K562 (cell line): ENCODE measurements around the gene WIF1. TPM values are rescaled to one million over a fixed set of nuclear protein-coding genes. Genes with fewer than 3 reads are reported as not detected.

Experiments used
- ATAC-seq: fragments of 200-7000 bp; cut with Tn5 transposase; 3 replicates; pipeline ENCODE4 v1.9.1; 2020; ENCODE audit warnings: moderate library complexity
- BruUV-seq: library from RNA; stranded (reverse); fragments of 400-500 nt; replicated peaks from 2 replicates; lab custom pipeline; 2021; lab: Mats Ljungman, UMichigan
- CTCF ChIA-PET: fragments of 300-600 bp; formaldehyde crosslinking; extraction: SDS; loops from one replicate; lab custom pipeline; 2021; ENCODE audit warnings: low intra/inter-chr PET ratio; lab: Yijun Ruan, JAX
- POLR2A ChIA-PET: fragments of 300-600, 350-650 bp; sonication (Branson Sonifier 250); formaldehyde crosslinking; extraction: SDS; loops from one replicate; lab custom pipeline; 2021; ENCODE audit warnings: antibody characterized with exemption, inconsistent platforms; lab: Yijun Ruan, JAX
- DNase-seq, 4 experiments: peaks; one replicate each; pipeline versions ENCODE4 v3.0.0 to v3.0.0-alpha.2; 2011 to 2018; ENCODE audit warnings: low spot score in 3 of 4, mixed read lengths in 3 of 4; ENCODE audit errors: extremely low read depth in 1 of 4
- FAIRE-seq: peaks from 2 replicates; lab custom pipeline; 2011; peaks lifted over from hg19 to GRCh38; lab: Jason Lieb, UNC
- H2AFZ ChIP-seq: 2 replicates; pipeline ENCODE4 v1.6.0; 2011; ENCODE audit warnings: low read depth, low read length, control low read depth, inconsistent platforms
- H3K27ac ChIP-seq: fragments of 200-600 bp; 3 replicates; pipeline ENCODE4 v1.8.0; 2011; ENCODE audit warnings: low read depth, mild to moderate bottlenecking, control low read depth, inconsistent platforms, low read length, moderate library complexity, mixed read lengths; ENCODE audit errors: extremely low read depth
- H3K27me3 ChIP-seq, 2 experiments: fragments of 300-600 bp in 1 of 2; 2 replicates in 1 of 2; 3 replicates in 1 of 2; pipeline versions ENCODE4 v1.6.0 to v1.8.0; 2011; ENCODE audit warnings: inconsistent platforms in 2 of 2, low read length in 2 of 2, mild to moderate bottlenecking in 1 of 2, mixed read lengths in 1 of 2, moderate library complexity in 1 of 2; ENCODE audit not compliant: control insufficient read depth in 2 of 2, insufficient read depth in 2 of 2
- H3K36me3 ChIP-seq: fragments of 300-600 bp; 3 replicates; pipeline ENCODE4 v1.8.0; 2011; ENCODE audit warnings: mild to moderate bottlenecking, low read length, inconsistent platforms; ENCODE audit not compliant: control insufficient read depth, insufficient read depth
- H3K4me1 ChIP-seq, 2 experiments: fragments of 200-600 bp in 1 of 2; replicated peaks in 1 of 2; 2 replicates in 1 of 2; 3 replicates in 1 of 2; pipeline versions ENCODE4 v1.5.1 to v1.8.0; 2011; ENCODE audit warnings: inconsistent platforms in 2 of 2, low read length in 2 of 2, mild to moderate bottlenecking in 1 of 2, mixed read lengths in 1 of 2, moderate library complexity in 1 of 2; ENCODE audit not compliant: control insufficient read depth in 2 of 2, insufficient read depth in 2 of 2
- H3K4me2 ChIP-seq: 2 replicates; pipeline ENCODE4 v1.6.1; 2011; ENCODE audit warnings: low read length, control low read depth, inconsistent platforms, mixed read lengths; ENCODE audit not compliant: insufficient read depth
- H3K4me3 ChIP-seq: fragments of 200-600 bp; sonication (generic), shearing (Covaris generic); 2 replicates; pipeline ENCODE4 v1.5.1; 2016; ENCODE audit warnings: control low read depth, inconsistent platforms
- H3K79me2 ChIP-seq: fragments of 200-600 bp; 3 replicates; pipeline ENCODE4 v1.8.0; 2011; ENCODE audit warnings: low read length, inconsistent platforms; ENCODE audit not compliant: control insufficient read depth, insufficient read depth
- H3K9ac ChIP-seq, 2 experiments: 2 replicates each; pipeline versions ENCODE4 v1.6.0 to v1.6.1; 2011; ENCODE audit warnings: low read depth in 2 of 2, low read length in 2 of 2, control low read depth in 1 of 2, inconsistent platforms in 1 of 2, mild to moderate bottlenecking in 1 of 2, mixed read lengths in 1 of 2; ENCODE audit not compliant: insufficient read depth in 1 of 2
- H3K9me1 ChIP-seq: one replicate; pipeline ENCODE4 v1.6.0; 2011; ENCODE audit warnings: inconsistent platforms, mild to moderate bottlenecking, low read length, moderate library complexity; ENCODE audit not compliant: control insufficient read depth, insufficient read depth
- H3K9me3 ChIP-seq: replicated peaks from 2 replicates; pipeline ENCODE4 v1.5.1; 2011; ENCODE audit warnings: low read depth, low read length, inconsistent platforms; ENCODE audit not compliant: control insufficient read depth, insufficient read depth
- H4K20me1 ChIP-seq: replicated peaks from 2 replicates; pipeline ENCODE4 v1.6.1; 2011; ENCODE audit warnings: low read length, inconsistent platforms, mixed read lengths; ENCODE audit not compliant: control insufficient read depth, insufficient read depth
- EGR1 ChIP-seq: fragments of 450-650 bp; conservative IDR thresholded peaks from 2 replicates; pipeline ENCODE4 v1.6.1; 2017; ENCODE audit warnings: mild to moderate bottlenecking
- FUS ChIP-seq: fragments of 200-400 bp; formaldehyde crosslinking; optimal IDR thresholded peaks from 2 replicates; pipeline ENCODE3; 2017; ENCODE audit warnings: low read depth, low read length
- HDAC1 ChIP-seq, 2 experiments: fragments of 450-650 bp; IDR thresholded peaks; 2 replicates each; pipeline ENCODE4 v1.6.1; 2016 to 2017; ENCODE audit warnings: inconsistent platforms in 1 of 2, mild to moderate bottlenecking in 1 of 2, moderate library complexity in 1 of 2
- LARP7 ChIP-seq: fragments of 450-650 bp; IDR thresholded peaks from 2 replicates; pipeline ENCODE4 v1.6.1; 2016
- RBM22 ChIP-seq: fragments of 200-400 bp; formaldehyde crosslinking; IDR thresholded peaks from 2 replicates; pipeline ENCODE4 v1.6.1; 2018; ENCODE audit warnings: low read length, low read depth; ENCODE audit not compliant: poor library complexity, severe bottlenecking
- SIN3A ChIP-seq, 2 experiments: fragments of 150-350 bp in 1 of 2; IDR thresholded peaks; 2 replicates each; pipeline ENCODE4 v1.6.1; 2011 to 2016; ENCODE audit warnings: borderline replicate concordance in 2 of 2, low read depth in 2 of 2, low read length in 2 of 2, mild to moderate bottlenecking in 2 of 2, moderate library complexity in 2 of 2; ENCODE audit not compliant: control insufficient read depth in 1 of 2
- TCF3 ChIP-seq: sonication (generic); formaldehyde crosslinking; IDR thresholded peaks from 2 replicates; pipeline ENCODE4 v1.4.0; 2020; ENCODE audit warnings: mild to moderate bottlenecking, missing genetic modification reagents
- ZNF232 ChIP-seq: sonication (generic); formaldehyde crosslinking; IDR thresholded peaks from 2 replicates; pipeline ENCODE4 v1.8.0; 2022; ENCODE audit warnings: mild to moderate bottlenecking, missing genetic modification reagents
- WGBS: fragments of 100-300 bp; shearing (Covaris generic); methylation state at CpG from one replicate; pipeline ENCODE4 v1.1.6; 2016; ENCODE audit warnings: low coverage, mixed read lengths; ENCODE audit not compliant: insufficient coverage; ENCODE audit errors: missing lambda C conversion rate; 5-methylcytosine and 5-hydroxymethylcytosine counted together
- in situ Hi-C: fragments of 300-500 bp; cut with MboI; formaldehyde crosslinking; loops from 4 replicates; pipeline ENCODE4 v1.15.0; 2018; ENCODE audit warnings: inconsistent platforms, mixed read lengths
- intact Hi-C: fragments of 100-400 bp; cut with micrococcal nuclease; formaldehyde crosslinking; loops from 2 replicates; pipeline ENCODE4 v1.14.2; 2022
- polyA plus RNA-seq, 8 experiments: library from polyadenylated mRNA; depleted of rRNA in 4 of 8; stranded (reverse) in 5 of 8; unstranded in 3 of 8; fragments of >200 nt; fragmentation: Nextera tagmentation in 2 of 8; fragmentation: Illumina TruSeq in 1 of 8; extraction: Ambion mirVana in 2 of 8; extraction: Trizol in 1 of 8; gene quantifications; 2 replicates each; pipeline versions ENCODE4 v1.2.1 to v1.2.3, GENCODE V29; 2011 to 2014; ENCODE audit warnings: inconsistent platforms in 1 of 8, missing spikeins in 1 of 8
- total RNA-seq, 7 experiments: library from RNA; depleted of rRNA in 6 of 7; stranded (reverse); fragments of >200 nt in 6 of 7; fragmentation: Illumina TruSeq in 2 of 7; extraction: Trizol in 2 of 7; gene quantifications; 2 replicates each; pipeline versions ENCODE4 v1.2.1 to v1.2.3, GENCODE V29; 2011 to 2021; ENCODE audit warnings: low replicate concordance in 1 of 7
- TF ChIP-seq, protein P1 (sequence below): fragments of 150-350 bp; IDR thresholded peaks from 2 replicates; pipeline ENCODE4 v1.6.1; 2014; ENCODE audit warnings: low read depth, mild to moderate bottlenecking, low read length, borderline replicate concordance
- TF ChIP-seq, protein P2 (sequence below): fragments of 450-650 bp; IDR thresholded peaks from 2 replicates; pipeline ENCODE4 v1.6.1; 2016
- TF ChIP-seq, protein P3 (sequence below): IDR thresholded peaks from 2 replicates; pipeline ENCODE4 v1.6.1; 2011; ENCODE audit not compliant: insufficient read length; ENCODE audit errors: extremely low read depth

The WIF1 gene
- total and polyA plus RNA-seq, 9 of the 15 experiments (the other 6 are each of a cell fraction or from before 2014, with no cell fraction given) = not detected

DNA sequence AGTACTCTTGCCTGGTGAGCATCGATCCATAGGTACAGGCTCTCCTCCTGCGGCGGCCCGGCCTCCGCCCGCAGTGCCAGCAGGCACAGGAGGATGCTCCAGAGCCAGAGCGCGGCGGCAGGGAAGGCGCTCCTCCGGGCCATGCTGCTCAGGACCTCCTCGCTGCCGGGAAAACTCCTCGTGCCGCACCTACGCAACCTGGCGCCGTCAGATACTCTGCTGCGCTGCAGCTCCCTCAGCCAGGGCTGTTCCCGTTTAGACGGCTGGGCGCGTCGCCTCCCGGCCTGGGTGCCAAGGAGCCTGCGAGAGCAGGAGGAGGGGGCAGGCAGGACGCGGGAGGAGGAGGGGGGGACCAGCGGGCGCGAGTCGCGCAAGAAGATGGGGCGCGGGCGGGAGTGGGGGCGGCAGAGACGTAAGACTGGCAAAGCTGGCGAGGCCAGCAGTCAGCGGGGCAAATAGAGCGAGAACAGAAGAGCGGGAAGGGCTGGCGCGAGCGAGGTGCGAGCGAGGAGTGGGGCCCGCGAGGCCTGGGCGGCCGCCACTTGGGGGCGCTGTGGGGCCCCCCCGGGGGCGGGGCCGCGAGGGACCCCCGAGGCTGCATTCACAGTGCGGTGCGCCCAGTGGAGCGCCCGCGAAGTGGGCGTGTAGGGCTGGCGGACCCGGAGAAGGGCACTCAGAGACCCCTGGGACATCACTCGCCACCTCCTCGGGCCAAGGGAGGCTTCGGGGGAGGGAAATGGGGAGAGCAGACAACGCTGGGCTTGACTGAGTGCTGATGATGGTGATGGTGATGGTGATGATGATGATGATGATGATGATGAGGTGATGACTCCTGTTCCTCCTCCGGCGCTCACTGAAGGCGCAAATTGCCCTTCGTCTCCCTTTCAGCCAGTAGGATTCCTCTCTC lies at the start of gene WIF1 (continued):
- TF ChIP-seq, protein P1, sequence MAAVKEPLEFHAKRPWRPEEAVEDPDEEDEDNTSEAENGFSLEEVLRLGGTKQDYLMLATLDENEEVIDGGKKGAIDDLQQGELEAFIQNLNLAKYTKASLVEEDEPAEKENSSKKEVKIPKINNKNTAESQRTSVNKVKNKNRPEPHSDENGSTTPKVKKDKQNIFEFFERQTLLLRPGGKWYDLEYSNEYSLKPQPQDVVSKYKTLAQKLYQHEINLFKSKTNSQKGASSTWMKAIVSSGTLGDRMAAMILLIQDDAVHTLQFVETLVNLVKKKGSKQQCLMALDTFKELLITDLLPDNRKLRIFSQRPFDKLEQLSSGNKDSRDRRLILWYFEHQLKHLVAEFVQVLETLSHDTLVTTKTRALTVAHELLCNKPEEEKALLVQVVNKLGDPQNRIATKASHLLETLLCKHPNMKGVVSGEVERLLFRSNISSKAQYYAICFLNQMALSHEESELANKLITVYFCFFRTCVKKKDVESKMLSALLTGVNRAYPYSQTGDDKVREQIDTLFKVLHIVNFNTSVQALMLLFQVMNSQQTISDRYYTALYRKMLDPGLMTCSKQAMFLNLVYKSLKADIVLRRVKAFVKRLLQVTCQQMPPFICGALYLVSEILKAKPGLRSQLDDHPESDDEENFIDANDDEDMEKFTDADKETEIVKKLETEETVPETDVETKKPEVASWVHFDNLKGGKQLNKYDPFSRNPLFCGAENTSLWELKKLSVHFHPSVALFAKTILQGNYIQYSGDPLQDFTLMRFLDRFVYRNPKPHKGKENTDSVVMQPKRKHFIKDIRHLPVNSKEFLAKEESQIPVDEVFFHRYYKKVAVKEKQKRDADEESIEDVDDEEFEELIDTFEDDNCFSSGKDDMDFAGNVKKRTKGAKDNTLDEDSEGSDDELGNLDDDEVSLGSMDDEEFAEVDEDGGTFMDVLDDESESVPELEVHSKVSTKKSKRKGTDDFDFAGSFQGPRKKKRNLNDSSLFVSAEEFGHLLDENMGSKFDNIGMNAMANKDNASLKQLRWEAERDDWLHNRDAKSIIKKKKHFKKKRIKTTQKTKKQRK = no peak

DNA sequence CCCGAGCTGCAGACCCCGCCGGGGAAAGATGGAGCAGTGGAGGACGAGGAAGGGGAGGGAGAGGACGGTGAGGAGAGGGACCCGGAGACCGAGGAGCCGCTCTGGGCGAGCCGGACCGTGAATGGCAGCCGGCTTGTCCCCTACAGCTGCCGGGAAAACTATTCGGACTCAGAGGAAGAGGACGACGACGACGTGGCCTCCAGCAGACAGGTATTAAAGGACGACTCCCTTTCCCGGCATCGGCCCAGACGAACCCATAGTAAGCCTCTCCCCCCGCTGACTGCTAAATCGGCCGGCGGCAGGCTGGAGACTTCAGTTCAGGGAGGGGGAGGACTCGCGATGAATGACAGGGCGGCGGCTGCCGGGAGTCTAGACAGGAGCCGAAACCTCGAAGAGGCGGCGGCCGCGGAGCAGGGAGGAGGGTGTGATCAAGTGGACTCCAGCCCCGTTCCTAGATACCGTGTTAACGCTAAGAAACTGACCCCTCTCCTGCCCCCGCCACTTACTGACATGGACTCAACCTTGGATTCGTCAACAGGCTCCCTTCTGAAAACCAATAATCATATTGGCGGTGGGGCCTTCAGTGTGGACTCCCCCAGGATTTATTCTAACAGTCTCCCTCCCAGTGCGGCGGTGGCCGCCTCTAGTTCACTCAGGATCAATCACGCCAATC lies 49.2 kb upstream of the WIF1 start:
- FAIRE-seq = peak; percentile 63
- Histone ChIP-seq H2AFZ (peak overlapping the region; percentile 34; the same call in 1 of the 2 replicates), H3K4me1 (peaks cover 16 to 25% of the 10 kb centered on the region in 2 experiments; a peak in 4 of 5 replicates), H4K20me1 (peaks cover 33% of the 10 kb centered on the region), H3K79me2 (peaks cover 69% of the 10 kb centered on the region), H3K27me3 (no peaks in the 10 kb centered on the region; a peak in 1 of 5 replicates), H3K9me1 (no peaks in the 10 kb centered on the region), H3K9me3 (no peaks in the 10 kb centered on the region), H3K4me2 (peak overlapping the region; percentile 94), H3K36me3 (peaks cover 25% of the 10 kb centered on the region), H3K9ac (peak overlapping the region; percentile 86 to 99), H3K27ac (peak overlapping the region; percentile 87), H3K4me3 (peak overlapping the region; percentile 92)
- intact Hi-C loops = loop anchor here (5.0 kb wide), 1 partner anchor 62 kb away; no protein-coding TSS in a partner anchor
- in situ Hi-C loops = no loop called here
- no TSS peak for BruUV-seq
- CTCF ChIA-PET = no interaction called here
- POLR2A ChIA-PET = interaction anchor here (0.8 to 2.2 kb wide), 5 partner anchors 10 to 41 kb away, joined by 3 to 19 read pairs (median 6); no protein-coding TSS in a partner anchor
- under 1% methylated on average over 33 of the region's 47 CpGs for WGBS
- DNase-seq = peak; percentile 61 to 89 (median 74)
- peak; percentile 88 for ATAC-seq
- TF ChIP-seq TCF3 (0 out of 2 replicates have a peak, but pooled peaks have one; percentile 13), ZNF232 (no peak), RBM22 (peak; percentile 5), HDAC1 (IDR thresholded peaks at IDR 0.05) (0 out of 4 replicates have a peak, but pooled peaks of 1 of the 2 experiments have one; percentile 19), FUS (no peak), SIN3A (IDR thresholded peaks at IDR 0.05; ENCODE audit: borderline replicate concordance in 2 of 2, control insufficient read depth in 1 of 2, low read depth in 2 of 2, low read length in 2 of 2) (peak in 1 of 2 experiments; percentile 41; a peak in 1 of 4 replicates), EGR1 (0 out of 2 replicates have a peak, but pooled peaks have one; percentile 9), LARP7 (no peak)
- TF ChIP-seq, protein P2, sequence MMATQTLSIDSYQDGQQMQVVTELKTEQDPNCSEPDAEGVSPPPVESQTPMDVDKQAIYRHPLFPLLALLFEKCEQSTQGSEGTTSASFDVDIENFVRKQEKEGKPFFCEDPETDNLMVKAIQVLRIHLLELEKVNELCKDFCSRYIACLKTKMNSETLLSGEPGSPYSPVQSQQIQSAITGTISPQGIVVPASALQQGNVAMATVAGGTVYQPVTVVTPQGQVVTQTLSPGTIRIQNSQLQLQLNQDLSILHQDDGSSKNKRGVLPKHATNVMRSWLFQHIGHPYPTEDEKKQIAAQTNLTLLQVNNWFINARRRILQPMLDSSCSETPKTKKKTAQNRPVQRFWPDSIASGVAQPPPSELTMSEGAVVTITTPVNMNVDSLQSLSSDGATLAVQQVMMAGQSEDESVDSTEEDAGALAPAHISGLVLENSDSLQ = peak; percentile 96
- TF ChIP-seq, protein P3, sequence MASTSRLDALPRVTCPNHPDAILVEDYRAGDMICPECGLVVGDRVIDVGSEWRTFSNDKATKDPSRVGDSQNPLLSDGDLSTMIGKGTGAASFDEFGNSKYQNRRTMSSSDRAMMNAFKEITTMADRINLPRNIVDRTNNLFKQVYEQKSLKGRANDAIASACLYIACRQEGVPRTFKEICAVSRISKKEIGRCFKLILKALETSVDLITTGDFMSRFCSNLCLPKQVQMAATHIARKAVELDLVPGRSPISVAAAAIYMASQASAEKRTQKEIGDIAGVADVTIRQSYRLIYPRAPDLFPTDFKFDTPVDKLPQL = no peak
